Endometrium (tissue), 2 donors: Measurements from ENCODE around the gene DMRT3.
"Not testable (repeated sequence)": the region's sequence is repeated elsewhere in the genome, so short reads cannot be mapped to it uniquely, and the experiment has no call there.

ENCODE experiments used
- FAIRE-seq: peaks from 2 replicates; lab custom pipeline; 2012; peaks lifted over from hg19 to GRCh38; lab: Jason Lieb, UNC
- donor health status: control.
- donor health status: control.

The DMRT3 gene

DNA sequence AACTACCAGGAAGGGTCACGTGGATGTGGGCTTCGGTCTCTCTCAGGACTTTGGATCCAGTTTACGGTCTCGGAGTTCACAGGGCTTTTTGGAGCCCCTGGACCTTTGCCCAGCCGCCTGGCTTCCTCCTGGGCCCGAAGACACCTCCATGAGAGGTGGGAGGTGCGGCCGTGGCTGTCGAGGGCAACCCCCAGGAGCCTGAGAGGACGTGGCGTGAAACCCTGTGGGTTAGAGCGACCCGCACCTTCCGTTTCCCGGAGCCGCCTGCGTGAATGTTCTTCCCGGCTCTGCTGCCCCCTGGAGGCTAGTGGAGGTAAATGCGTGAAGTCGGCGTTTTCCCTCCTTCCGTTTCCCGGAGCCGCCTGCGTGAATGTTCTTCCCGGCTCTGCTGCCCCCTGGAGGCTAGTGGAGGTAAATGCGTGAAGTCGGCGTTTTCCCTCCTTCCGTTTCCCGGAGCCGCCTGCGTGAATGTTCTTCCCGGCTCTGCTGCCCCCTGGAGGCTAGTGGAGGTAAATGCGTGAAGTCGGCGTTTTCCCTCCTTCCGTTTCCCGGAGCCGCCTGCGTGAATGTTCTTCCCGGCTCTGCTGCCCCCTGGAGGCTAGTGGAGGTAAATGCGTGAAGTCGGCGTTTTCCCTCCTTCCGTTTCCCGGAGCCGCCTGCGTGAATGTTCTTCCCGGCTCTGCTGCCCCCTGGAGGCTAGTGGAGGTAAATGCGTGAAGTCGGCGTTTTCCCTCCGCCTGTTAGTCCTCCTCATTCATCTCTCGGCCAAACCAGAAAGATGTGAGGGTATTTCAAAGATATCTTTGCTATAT lies 22.1 kb downstream of the DMRT3 start:
- not testable (repeated sequence) for FAIRE-seq

DNA sequence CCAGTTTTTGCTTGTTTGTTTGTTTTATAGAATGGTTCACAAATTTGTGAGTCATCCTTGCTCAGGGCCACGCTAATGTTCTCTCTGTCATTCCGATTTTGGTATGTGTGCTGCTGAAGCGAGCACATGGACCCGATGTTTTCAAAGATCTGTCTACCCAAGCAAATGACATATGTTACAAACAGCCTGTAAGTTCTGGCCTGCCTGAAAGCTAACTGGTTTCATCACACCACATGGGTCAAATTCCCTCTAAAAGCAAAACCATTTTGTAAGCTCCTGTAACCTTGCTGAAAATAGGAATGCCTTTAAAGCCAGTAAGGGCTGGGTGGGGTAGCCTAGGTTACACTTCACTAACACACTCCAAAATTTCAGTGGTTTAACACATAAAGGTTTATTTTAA lies 25.4 kb downstream of the DMRT3 start:
- no peak for FAIRE-seq

DNA sequence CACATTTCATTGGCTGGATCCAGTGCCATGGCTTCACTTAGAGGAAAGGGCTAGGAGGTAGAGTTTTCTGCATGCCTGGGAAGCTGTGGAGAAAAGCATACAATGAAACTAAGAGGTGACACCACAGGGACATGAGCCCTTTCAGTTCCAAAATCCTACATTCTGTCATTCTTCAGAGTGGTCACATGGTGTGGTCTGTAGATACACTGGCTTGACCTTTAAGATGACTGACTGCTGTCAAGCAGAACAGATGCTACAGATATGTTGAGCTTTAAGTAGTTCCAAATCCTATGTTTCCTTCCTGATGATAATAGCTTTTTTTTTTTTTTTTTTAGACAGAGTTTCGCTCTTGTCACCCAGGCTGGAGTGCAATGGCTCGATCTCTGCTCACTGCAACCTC lies 26.2 kb downstream of the DMRT3 start:
- FAIRE-seq = no peak

DNA sequence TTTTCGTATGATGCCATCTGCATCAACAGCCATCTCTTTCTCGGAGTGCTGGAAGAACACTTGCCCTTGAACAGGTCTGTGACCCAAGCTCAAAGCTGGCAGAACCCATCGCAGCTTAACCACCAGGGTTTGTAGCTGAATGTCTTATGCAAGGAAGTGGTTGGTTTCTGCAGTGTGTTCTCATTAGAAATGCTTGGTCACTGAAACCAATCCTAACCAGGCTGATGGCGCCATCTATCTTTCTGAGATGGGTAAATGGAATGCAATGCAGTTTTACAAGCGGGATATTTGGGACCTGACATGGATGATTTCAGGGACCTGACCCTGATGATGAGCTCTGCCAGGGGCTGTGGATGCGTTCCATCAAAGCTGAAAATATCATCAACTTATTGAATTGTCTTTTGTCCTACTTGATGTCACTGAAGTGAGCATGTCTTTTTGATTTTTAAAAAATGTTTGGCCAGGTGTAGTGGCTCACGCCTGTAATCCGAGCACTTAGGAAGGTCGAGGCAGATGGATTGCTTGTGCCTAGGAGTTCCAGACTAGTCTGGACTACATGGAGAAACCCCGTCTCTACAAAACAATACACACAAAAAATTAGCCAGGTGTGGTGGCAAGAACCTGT lies 28.7 kb downstream of the DMRT3 start:
- no peak for FAIRE-seq

DNA sequence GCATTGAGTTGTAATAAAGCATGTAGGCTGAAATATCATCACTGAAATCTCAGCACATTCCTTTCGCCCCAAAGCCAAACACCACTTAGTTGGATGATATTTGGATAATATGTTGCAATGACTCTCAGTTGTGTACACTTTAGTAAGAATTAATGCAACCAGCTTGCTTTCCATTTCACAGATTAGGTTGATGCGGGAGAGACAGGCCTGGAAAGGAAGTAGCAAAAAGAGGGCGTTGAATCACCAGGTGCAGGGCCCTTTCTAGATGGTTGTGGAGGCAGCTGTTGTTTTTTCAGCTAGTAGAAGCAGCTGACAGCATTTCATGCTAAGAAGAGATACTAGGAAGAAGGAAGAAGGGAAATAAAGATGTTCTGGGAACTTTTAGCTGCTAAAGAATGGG lies 30.9 kb downstream of the DMRT3 start:
- FAIRE-seq = no peak

- no peak for FAIRE-seq
Measured at GRCh38 chr9:1008216-1008615, 31.8 kb downstream of the DMRT3 start.

- no peak for FAIRE-seq
Measured at GRCh38 chr9:1009101-1009707, 32.7 kb downstream of the DMRT3 start.

GRCh38 chr9:1013021-1013420 lies 36.6 kb downstream of the DMRT3 start:
- no peak for FAIRE-seq

- no peak for FAIRE-seq
Measured at GRCh38 chr9:1014225-1014624, 37.8 kb downstream of the DMRT3 start.

GRCh38 chr9:1014640-1015039 lies 38.2 kb downstream of the DMRT3 start:
- no peak for FAIRE-seq

GRCh38 chr9:1018121-1018520 lies 41.7 kb downstream of the DMRT3 start:
- FAIRE-seq = no peak

- FAIRE-seq = no peak
Measured at GRCh38 chr9:1024112-1024511, 47.7 kb downstream of the DMRT3 start.

GRCh38 chr9:1025131-1025530 lies 48.7 kb downstream of the DMRT3 start:
- no peak for FAIRE-seq

GRCh38 chr9:1026219-1026618 lies 49.8 kb downstream of the DMRT3 start:
- FAIRE-seq = no peak

DNA sequence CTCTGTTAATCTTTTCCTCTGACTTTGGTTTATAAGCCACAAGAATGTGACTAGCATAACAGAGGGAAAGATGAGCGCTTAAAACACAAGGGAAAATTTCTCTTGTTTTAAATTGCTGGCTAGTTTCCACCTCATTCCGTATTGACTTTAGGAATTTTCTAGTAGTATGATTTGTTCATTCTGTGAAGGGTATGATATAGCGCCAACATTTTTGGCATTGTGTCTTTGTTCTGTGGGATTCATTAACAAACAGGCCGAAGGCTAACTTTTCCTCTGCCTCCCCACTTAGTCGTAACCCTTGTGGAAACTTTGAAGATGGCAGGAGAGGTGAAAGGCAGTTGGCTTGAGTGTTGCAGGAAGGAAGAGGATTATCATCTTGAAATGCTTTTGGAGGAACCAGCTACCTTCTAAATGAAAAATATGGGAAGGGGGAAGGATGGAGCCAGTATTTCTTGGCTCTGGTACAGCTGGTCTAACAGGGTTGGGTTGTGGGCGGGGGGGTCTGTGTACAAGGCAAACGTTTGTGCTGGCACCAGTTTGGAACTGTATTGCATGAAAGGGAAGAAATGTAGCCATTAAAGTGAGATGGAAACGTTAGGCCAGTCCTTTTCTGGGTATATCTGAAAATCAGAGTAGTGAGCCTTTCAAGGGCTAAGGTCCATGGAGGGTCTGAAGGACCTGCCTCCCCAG lies 52.2 kb downstream of the DMRT3 start:
- FAIRE-seq = no peak

GRCh38 chr9:1031951-1032601 lies 55.6 kb downstream of the DMRT3 start:
- FAIRE-seq = no peak

GRCh38 chr9:1034271-1034670 lies 57.8 kb downstream of the DMRT3 start:
- FAIRE-seq = no peak

- FAIRE-seq = no peak
Measured at GRCh38 chr9:1039589-1039988, 63.1 kb downstream of the DMRT3 start.
